Sciatic nerve (tissue), 2 donors: ENCODE data around the gene HLA-C. TPM values are rescaled to one million over a fixed set of nuclear protein-coding genes. Genes with fewer than 3 reads are reported as not detected.

Source experiments
- ATAC-seq: fragments of 200-7000 bp; cut with Tn5 transposase; one replicate; pipeline ENCODE4 v1.9.1; 2020; ENCODE audit warnings: mild to moderate bottlenecking, moderate library complexity
- DNase-seq: peaks from one replicate; pipeline ENCODE4 v3.0.0-alpha.2; 2020; ENCODE audit warnings: low spot score
- intact Hi-C: fragments of 100-400 bp; cut with DNase I; formaldehyde crosslinking; loops from one replicate; pipeline ENCODE4 v1.14.2; 2022
- total RNA-seq: library from RNA; stranded (reverse); fragmentation: NEBNext Ultra II Directional; extraction: Animal tissue kit (Norgen Biotek cat#: 25700); gene quantifications from one replicate; pipeline ENCODE4 v1.2.1, GENCODE V29; 2021
- donor health status: DM: no; HTN: no; CAD: no.
- donor health status: DM: no; HTN: no; CAD: no.

HLA-C gene
- total RNA-seq, 1 donor from 2014 or later, result 363 TPM

DNA sequence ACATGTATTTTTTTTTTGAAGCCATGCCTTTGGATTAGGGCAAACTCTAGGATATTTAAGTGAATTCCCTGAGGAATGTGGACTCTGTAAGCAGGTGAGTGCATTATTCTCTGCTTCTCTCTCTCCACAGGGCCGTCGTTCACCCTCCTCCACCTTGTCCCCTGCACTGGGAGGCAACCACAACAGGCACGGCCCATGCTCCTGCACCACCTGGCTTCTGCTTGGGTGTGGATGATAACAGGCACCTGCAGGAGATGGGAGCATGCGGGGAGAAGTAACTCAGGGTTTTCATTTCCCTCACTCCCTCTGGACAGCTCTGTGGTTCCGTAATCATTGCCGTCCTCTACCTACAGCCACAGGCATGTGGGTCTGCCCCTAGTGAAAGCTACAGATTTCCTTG is 43.4 kb downstream of the HLA-C start:
- ATAC-seq, result no peak
- intact Hi-C loops, result no loop called here
- DNase-seq, result no peak

DNA sequence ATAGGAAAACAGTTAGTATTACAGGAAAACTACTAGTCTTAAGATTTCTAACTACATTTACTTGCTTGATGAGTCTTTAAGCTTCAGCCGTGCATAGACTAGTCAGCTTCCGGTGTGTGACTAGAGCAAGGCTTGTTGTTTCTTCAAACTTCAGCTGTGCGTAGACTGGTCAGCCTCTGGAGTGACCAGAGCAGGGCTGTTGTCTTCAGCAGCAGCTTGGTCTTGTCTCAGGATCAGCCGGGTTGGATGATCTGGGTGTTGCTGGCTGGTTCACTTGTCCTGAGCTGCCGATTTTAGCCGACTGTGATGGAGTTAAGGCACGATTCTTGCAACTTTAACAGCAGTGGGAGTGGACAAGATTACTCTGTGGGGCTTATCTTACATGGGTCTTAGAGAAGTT is 44.7 kb downstream of the HLA-C start:
- ATAC-seq, result no peak

DNA sequence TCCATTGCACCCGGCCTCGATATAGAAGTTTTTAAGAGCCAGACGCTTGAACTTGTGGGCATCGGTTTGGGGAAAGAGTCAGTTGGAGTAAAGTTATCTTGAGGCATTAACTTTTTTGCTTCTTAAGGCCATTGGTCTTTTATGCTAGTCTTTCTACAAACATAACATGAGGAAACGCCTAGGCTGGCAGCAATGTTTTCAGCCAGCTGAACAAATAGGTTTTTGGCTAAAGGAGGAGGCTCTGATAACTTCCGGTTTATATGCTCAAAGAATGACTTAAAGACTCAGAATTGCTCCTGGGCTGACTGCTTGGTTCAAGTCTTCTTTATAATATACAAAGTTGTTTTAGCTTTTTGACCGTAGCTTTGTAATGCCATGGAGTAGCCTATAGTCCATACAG is 46.2 kb downstream of the HLA-C start:
- no peak for ATAC-seq
- intact Hi-C loops, result no loop called here
- no peak for DNase-seq

More for the DNA sequence above, 44.7 kb downstream of the HLA-C start:
- intact Hi-C loops, result no loop called here
- DNase-seq, result no peak

DNA sequence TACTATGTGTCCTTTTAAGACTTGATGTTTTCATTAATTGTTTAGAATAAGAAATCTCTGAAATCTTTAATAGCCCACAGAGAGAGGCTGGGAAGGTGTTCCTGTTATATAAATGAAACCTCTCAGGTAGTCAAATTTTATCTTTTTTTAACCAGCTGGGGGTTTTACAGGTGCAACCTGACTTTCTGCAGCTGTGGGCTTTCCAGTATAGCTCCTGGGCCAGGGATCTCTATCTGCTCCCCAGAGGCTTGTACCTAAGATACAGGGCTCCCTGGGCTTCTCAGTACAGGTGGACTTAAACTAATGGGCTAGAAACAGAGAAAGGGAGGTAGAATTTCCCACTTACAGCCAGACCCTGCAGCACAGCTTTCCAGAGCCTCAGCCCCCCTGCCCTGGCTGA is 49.4 kb downstream of the HLA-C start:
- DNase-seq (no peak), ATAC-seq (no peak)
- intact Hi-C loops, result no loop called here

Other genes with a start within 250 kb of the HLA-C start
- gene C6orf15, start 159.5 kb downstream of the HLA-C start, total RNA-seq, result not detected
- 0.62 TPM for gene PSORS1C1, start 157.3 kb downstream of the HLA-C start, total RNA-seq
- not detected for gene CDSN, start 151.6 kb downstream of the HLA-C start, total RNA-seq
- not detected for gene PSORS1C2, start 133.0 kb downstream of the HLA-C start, total RNA-seq
- gene CCHCR1, start 114.3 kb downstream of the HLA-C start, total RNA-seq, result 23.8 TPM
- 5.9 TPM for gene TCF19, start 113.5 kb downstream of the HLA-C start, total RNA-seq
- gene POU5F1, start 101.4 kb downstream of the HLA-C start, total RNA-seq, result 0.76 TPM
- 990 TPM for gene HLA-B, start 85.1 kb upstream of the HLA-C start, total RNA-seq
- gene MICA, start 131.5 kb upstream of the HLA-C start, total RNA-seq, result 26.5 TPM
- 2.9 TPM for gene MICB, start 226.1 kb upstream of the HLA-C start, total RNA-seq